H1 (cell line): ENCODE results near the gene AP2B1. TPM values are rescaled to one million over a fixed set of nuclear protein-coding genes. Genes with fewer than 3 reads are reported as not detected.

ENCODE experiments used
- CTCF ChIA-PET: fragments of 300-600 bp; sonication (Branson Sonifier 250); formaldehyde crosslinking; loops from one replicate; lab custom pipeline; 2021; ENCODE audit not compliant: partially characterized antibody; lab: Charles Lee
- POLR2A ChIA-PET: fragments of 300-600 bp; sonication (Branson Sonifier 250); formaldehyde crosslinking; loops from one replicate; lab custom pipeline; 2021; ENCODE audit warnings: inconsistent platforms; ENCODE audit not compliant: partially characterized antibody; lab: Charles Lee
- DNase-seq, 2 experiments: peaks; one replicate each; pipeline versions ENCODE4 v3.0.0 to v3.0.0-alpha.2; 2010 to 2022; ENCODE audit warnings: low spot score in 2 of 2, low read depth in 1 of 2, mixed read lengths in 1 of 2
- FAIRE-seq: peaks from 2 replicates; lab custom pipeline; 2011; peaks lifted over from hg19 to GRCh38; lab: Jason Lieb, UNC
- H2AFZ ChIP-seq: 2 replicates; pipeline ENCODE4 v1.8.1; 2012; ENCODE audit warnings: low read length, inconsistent platforms
- H2AK5ac ChIP-seq: 2 replicates; pipeline ENCODE4 v1.6.1; 2013; ENCODE audit warnings: low read depth, low read length
- H2BK120ac ChIP-seq: replicated peaks from 2 replicates; pipeline ENCODE3; 2013; ENCODE audit warnings: low read depth, low read length, inconsistent platforms
- H2BK12ac ChIP-seq: 2 replicates; pipeline ENCODE4 v1.6.1; 2013; ENCODE audit warnings: low read depth, low read length
- H2BK15ac ChIP-seq: 2 replicates; pipeline ENCODE4 v1.6.1; 2013; ENCODE audit warnings: low read length
- H2BK20ac ChIP-seq: 2 replicates; pipeline ENCODE4 v1.6.1; 2013; ENCODE audit warnings: low read length
- H2BK5ac ChIP-seq: 2 replicates; pipeline ENCODE4 v1.6.1; 2013; ENCODE audit warnings: low read depth, low read length
- H3K14ac ChIP-seq: 2 replicates; pipeline ENCODE4 v1.6.1; 2013; ENCODE audit warnings: inconsistent platforms; ENCODE audit not compliant: insufficient read length
- H3K18ac ChIP-seq: 2 replicates; pipeline ENCODE4 v1.6.1; 2013; ENCODE audit warnings: low read length; ENCODE audit errors: extremely low read depth
- H3K23ac ChIP-seq: 2 replicates; pipeline ENCODE4 v1.6.1; 2013; ENCODE audit warnings: inconsistent platforms; ENCODE audit not compliant: insufficient read length
- H3K23me2 ChIP-seq: 2 replicates; pipeline ENCODE4 v1.6.1; 2013; ENCODE audit warnings: low read depth, low read length
- H3K27ac ChIP-seq: 2 replicates; pipeline ENCODE4 v1.6.1; 2011; ENCODE audit warnings: low read depth, low read length, inconsistent platforms
- H3K27me3 ChIP-seq, 4 experiments: replicated peaks in 1 of 4; 1 replicate in 1 of 4; 2 replicates in 3 of 4; pipeline versions ENCODE4 v1.6.1 to v1.8.1; 2011 to 2013; ENCODE audit warnings: low read length in 3 of 4, mild to moderate bottlenecking in 3 of 4, inconsistent platforms in 2 of 4, mixed read lengths in 2 of 4, moderate library complexity in 1 of 4; ENCODE audit not compliant: control insufficient read depth in 3 of 4, insufficient read depth in 3 of 4; ENCODE audit errors: extremely low read depth in 1 of 4
- H3K36me3 ChIP-seq, 4 experiments: 2 replicates each; pipeline versions ENCODE4 v1.6.1 to v1.8.1; 2011 to 2013; ENCODE audit warnings: mild to moderate bottlenecking in 4 of 4, low read length in 3 of 4, moderate library complexity in 2 of 4, control low read depth in 1 of 4, inconsistent platforms in 1 of 4; ENCODE audit not compliant: insufficient read depth in 4 of 4, control insufficient read depth in 2 of 4
- H3K4ac ChIP-seq: replicated peaks from 2 replicates; pipeline ENCODE3; 2013; ENCODE audit warnings: low read length, low read depth, mixed read lengths, inconsistent platforms; ENCODE audit not compliant: insufficient read length
- H3K4me1 ChIP-seq, 4 experiments: replicated peaks in 1 of 4; 1 replicate in 1 of 4; 2 replicates in 3 of 4; pipeline versions ENCODE4 v1.6.1 to v1.8.1; 2011 to 2013; ENCODE audit warnings: low read length in 3 of 4, inconsistent platforms in 2 of 4, mixed read lengths in 1 of 4; ENCODE audit not compliant: insufficient read depth in 4 of 4, control insufficient read depth in 3 of 4
- H3K4me2 ChIP-seq, 2 experiments: 2 replicates each; pipeline versions ENCODE4 v1.6.1 to v1.8.1; 2011 to 2013; ENCODE audit warnings: low read depth in 2 of 2, low read length in 2 of 2, control low read depth in 1 of 2, inconsistent platforms in 1 of 2, mild to moderate bottlenecking in 1 of 2; ENCODE audit not compliant: insufficient read depth in 1 of 2
- H3K4me3 ChIP-seq, 4 experiments: fragments of 200-600, 300-600 bp in 1 of 4; sonication (generic), shearing (Covaris generic), sonication (Bioruptor Twin) in 1 of 4; 2 replicates each; pipeline versions ENCODE4 v1.5.1 to v1.8.1; 2011 to 2016; ENCODE audit warnings: low read length in 4 of 4, low read depth in 3 of 4, control low read depth in 2 of 4, inconsistent platforms in 2 of 4, mild to moderate bottlenecking in 2 of 4, mixed read lengths in 1 of 4, moderate library complexity in 1 of 4; ENCODE audit not compliant: insufficient read depth in 2 of 4; ENCODE audit errors: extremely low read depth in 1 of 4
- H3K56ac ChIP-seq: replicated peaks from 2 replicates; pipeline ENCODE3; 2013; ENCODE audit warnings: low read depth, mild to moderate bottlenecking, mixed read lengths, low read length, inconsistent platforms; ENCODE audit not compliant: insufficient read length
- H3K79me1 ChIP-seq: 2 replicates; pipeline ENCODE4 v1.6.1; 2013; ENCODE audit warnings: low read depth, low read length, control low read depth
- H3K79me2 ChIP-seq, 2 experiments: 2 replicates each; pipeline versions ENCODE4 v1.6.1 to v1.8.1; 2012 to 2013; ENCODE audit warnings: low read length in 2 of 2, mild to moderate bottlenecking in 2 of 2, inconsistent platforms in 1 of 2; ENCODE audit not compliant: insufficient read depth in 2 of 2, control insufficient read depth in 1 of 2
- H3K9ac ChIP-seq, 4 experiments: replicated peaks in 1 of 4; 1 replicate in 1 of 4; 2 replicates in 3 of 4; pipeline versions ENCODE4 v1.6.1 to v1.8.1; 2011 to 2013; ENCODE audit warnings: low read depth in 3 of 4, low read length in 3 of 4, control low read depth in 2 of 4, mild to moderate bottlenecking in 2 of 4, moderate library complexity in 2 of 4, inconsistent platforms in 1 of 4; ENCODE audit errors: extremely low read depth in 1 of 4
- H3K9me3 ChIP-seq, 2 experiments: 2 replicates each; pipeline versions ENCODE4 v1.6.1 to v1.8.1; 2012 to 2013; ENCODE audit warnings: mild to moderate bottlenecking in 2 of 2, moderate library complexity in 2 of 2, control low read depth in 1 of 2, inconsistent platforms in 1 of 2, low read depth in 1 of 2, low read length in 1 of 2, mixed read lengths in 1 of 2; ENCODE audit not compliant: insufficient read depth in 2 of 2
- H4K20me1 ChIP-seq, 2 experiments: replicated peaks in 1 of 2; 2 replicates each; pipeline versions ENCODE3 to v1.8.1; 2011 to 2013; ENCODE audit warnings: inconsistent platforms in 2 of 2, low read length in 2 of 2, mild to moderate bottlenecking in 1 of 2; ENCODE audit not compliant: insufficient read depth in 2 of 2, control insufficient read depth in 1 of 2
- H4K5ac ChIP-seq: 2 replicates; pipeline ENCODE4 v1.6.1; 2013; ENCODE audit warnings: low read length, low read depth, mixed read lengths, inconsistent platforms; ENCODE audit not compliant: insufficient read length
- H4K8ac ChIP-seq: 2 replicates; pipeline ENCODE4 v1.8.0; 2013; ENCODE audit warnings: mild to moderate bottlenecking, moderate library complexity, low read length, inconsistent platforms; ENCODE audit not compliant: insufficient read depth; ENCODE audit errors: extremely low read depth
- H4K91ac ChIP-seq: replicated peaks from 2 replicates; pipeline ENCODE3; 2013; ENCODE audit warnings: low read length, mixed read lengths, inconsistent platforms; ENCODE audit not compliant: insufficient read length
- BRCA1 ChIP-seq: IDR thresholded peaks from 2 replicates; pipeline ENCODE4 v1.6.1; 2012; ENCODE audit warnings: low read depth, low read length, improper control_type of control experiment
- CTBP2 ChIP-seq: IDR thresholded peaks from 2 replicates; pipeline ENCODE4 v1.7.0; 2011; ENCODE audit warnings: borderline replicate concordance, mild to moderate bottlenecking, moderate library complexity, mixed read lengths, low read length; ENCODE audit not compliant: insufficient read depth, insufficient read length
- EGR1 ChIP-seq: IDR thresholded peaks from 2 replicates; pipeline ENCODE4 v1.6.1; 2011; ENCODE audit warnings: low read depth, low read length, borderline replicate concordance
- EP300 ChIP-seq, 2 experiments: IDR thresholded peaks; 1 replicate in 1 of 2; 2 replicates in 1 of 2; pipeline ENCODE4 v1.6.1; 2011 to 2012; ENCODE audit warnings: low read depth in 2 of 2, low read length in 2 of 2, mild to moderate bottlenecking in 2 of 2, borderline replicate concordance in 1 of 2, inconsistent platforms in 1 of 2, moderate library complexity in 1 of 2
- HDAC2 ChIP-seq, 2 experiments: fragments of 300-600 bp in 1 of 2; sonication (generic) in 1 of 2; IDR thresholded peaks; 2 replicates each; pipeline ENCODE4 v1.6.1; 2011 to 2012; ENCODE audit warnings: low read depth in 2 of 2, low read length in 2 of 2, mild to moderate bottlenecking in 2 of 2, moderate library complexity in 2 of 2, borderline replicate concordance in 1 of 2, inconsistent platforms in 1 of 2
- NANOG ChIP-seq: IDR thresholded peaks from 2 replicates; pipeline ENCODE4 v1.6.1; 2011; ENCODE audit warnings: low read length, low read depth, mild to moderate bottlenecking, inconsistent platforms; ENCODE audit not compliant: insufficient read depth, poor library complexity, severe bottlenecking
- RXRA ChIP-seq: IDR thresholded peaks from 2 replicates; pipeline ENCODE4 v1.6.1; 2011; ENCODE audit warnings: low read depth, mild to moderate bottlenecking, low read length, moderate library complexity; ENCODE audit not compliant: insufficient read depth
- SIRT6 ChIP-seq: IDR thresholded peaks from one replicate; pipeline ENCODE4 v1.7.1; 2012; ENCODE audit warnings: low read length, inconsistent platforms
- SP2 ChIP-seq: IDR thresholded peaks from 2 replicates; pipeline ENCODE4 v1.6.1; 2012; ENCODE audit warnings: mild to moderate bottlenecking, low read length, inconsistent platforms
- TBP ChIP-seq: IDR thresholded peaks from 2 replicates; pipeline ENCODE4 v1.6.1; 2011; ENCODE audit warnings: low read depth, low read length, improper control_type of control experiment
- WGBS, 2 experiments: shearing (Covaris generic) in 1 of 2; methylation state at CpG; one replicate each; pipeline versions ENCODE4 v1.1.6 to v1.1.7; 2013 to 2015; ENCODE audit warnings: low lambda C conversion rate in 2 of 2, mixed read lengths in 2 of 2, inconsistent platforms in 1 of 2, low coverage in 1 of 2, missing lambda C conversion rate in 1 of 2; ENCODE audit not compliant: insufficient replicate concordance in 2 of 2, insufficient coverage in 1 of 2, insufficient read length in 1 of 2; ENCODE audit errors: extremely low coverage in 1 of 2, missing lambda C conversion rate in 1 of 2; 5-methylcytosine and 5-hydroxymethylcytosine counted together
- polyA plus RNA-seq, 7 experiments: library from polyadenylated mRNA; depleted of rRNA in 3 of 7; stranded (reverse) in 5 of 7; unstranded in 2 of 7; fragments of >200 nt in 5 of 7; fragments of 200-250 nt in 2 of 7; gene quantifications; 1 replicate in 5 of 7; 2 replicates in 1 of 7; 4 replicates in 1 of 7; pipeline versions ENCODE4 v1.2.1 to v1.2.3, GENCODE V29; 2011 to 2013; ENCODE audit warnings: missing spikeins in 2 of 7, mixed read lengths in 2 of 7
- total RNA-seq: library from RNA; stranded (reverse); fragmentation: NEBNext Ultra II Directional; extraction: Animal tissue kit (Norgen Biotek cat#: 25700); gene quantifications from 2 replicates; pipeline ENCODE4 v1.2.1, GENCODE V29; 2021
- TF ChIP-seq, protein P1 (sequence below): IDR thresholded peaks from 2 replicates; pipeline ENCODE4 v1.6.1; 2012; ENCODE audit warnings: low read length, inconsistent platforms

Gene AP2B1
- total and polyA plus RNA-seq, 2 of the 8 experiments (the other 6 are each of a cell fraction or from before 2014, with no cell fraction given) = 95.5 to 199 TPM

DNA sequence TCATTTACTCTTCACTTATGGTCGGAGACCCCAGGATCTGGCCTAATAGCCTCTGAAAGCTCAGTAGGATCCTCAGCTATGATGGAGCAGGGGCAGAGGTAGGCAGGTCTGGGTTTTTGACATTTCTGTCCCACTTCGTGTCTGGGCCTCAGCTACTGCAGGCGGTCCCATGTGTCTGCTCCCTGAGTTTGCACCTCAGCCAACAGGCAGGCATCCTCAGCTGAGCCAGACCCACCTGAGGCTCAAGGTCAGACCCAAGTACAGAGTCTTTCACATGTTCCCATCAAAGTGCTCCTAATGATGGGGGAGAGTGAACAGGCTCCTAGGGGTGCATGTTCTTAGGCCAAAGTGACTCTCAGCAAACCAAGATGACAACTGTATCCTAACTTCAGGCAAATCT is 141.4 kb downstream of the AP2B1 start:
- no peak overlapping the region for H2BK12ac ChIP-seq
- no peak overlapping the region for H3K18ac ChIP-seq
- no peak overlapping the region for H3K23ac ChIP-seq
- H3K56ac ChIP-seq = no peak overlapping the region
- FAIRE-seq (no peak), DNase-seq (no peak)
- H3K14ac ChIP-seq = no peak overlapping the region
- H3K36me3 ChIP-seq = peaks cover 0 to 15% (median 7%) of the 10 kb centered on the region in 4 experiments; a peak in 7 of 8 replicates
- H2BK15ac ChIP-seq = no peak overlapping the region
- no peak overlapping the region for H3K4ac ChIP-seq
- H3K23me2 ChIP-seq = peaks cover 9% of the 10 kb centered on the region; the same call in 1 of the 2 replicates
- H3K27ac ChIP-seq = no peak overlapping the region
- H3K27me3 ChIP-seq = peaks cover 0 to 8% (median 5%) of the 10 kb centered on the region in 4 experiments; a peak in 4 of 7 replicates
- no peak overlapping the region for H2AK5ac ChIP-seq
- POLR2A ChIA-PET = interaction anchor here (1.0 kb wide), 1 partner anchor 11 kb away, joined by 4 read pairs; no protein-coding TSS in a partner anchor
- H3K9me3 ChIP-seq = no peaks in the 10 kb centered on the region
- CTCF ChIA-PET = interaction anchor here (1.2 to 9.8 kb wide), 6 partner anchors 12 to 116 kb away, joined by 3 to 45 read pairs (median 14); no protein-coding TSS in a partner anchor
- peaks cover 7 to 28% (median 8%) of the 10 kb centered on the region in 4 experiments; a peak in 6 of 7 replicates for H3K4me1 ChIP-seq
- H3K79me2 ChIP-seq = no peaks in the 10 kb centered on the region
- H2BK20ac ChIP-seq = no peak overlapping the region
- H3K79me1 ChIP-seq = peaks cover 2% of the 10 kb centered on the region; the same call in 1 of the 2 replicates
- no peak overlapping the region for H4K5ac ChIP-seq
- no peak overlapping the region for H2BK120ac ChIP-seq
- H4K20me1 ChIP-seq = peaks cover 2 to 8% of the 10 kb centered on the region in 2 experiments
- H2BK5ac ChIP-seq = no peak overlapping the region
- H2AFZ ChIP-seq = no peak overlapping the region
- H3K9ac ChIP-seq = no peak overlapping the region; a peak in 2 of 7 replicates
- no peak overlapping the region for H4K91ac ChIP-seq
- no peak overlapping the region; a peak in 1 of 4 replicates for H3K4me2 ChIP-seq
- no peak overlapping the region for H3K4me3 ChIP-seq
- no peak overlapping the region for H4K8ac ChIP-seq
- 93% methylated on average over 3 of the region's 3 CpGs; no CpG with 5 or more reads in 1 of the 2 experiments for WGBS, 2 experiments
- TF ChIP-seq, protein P1, sequence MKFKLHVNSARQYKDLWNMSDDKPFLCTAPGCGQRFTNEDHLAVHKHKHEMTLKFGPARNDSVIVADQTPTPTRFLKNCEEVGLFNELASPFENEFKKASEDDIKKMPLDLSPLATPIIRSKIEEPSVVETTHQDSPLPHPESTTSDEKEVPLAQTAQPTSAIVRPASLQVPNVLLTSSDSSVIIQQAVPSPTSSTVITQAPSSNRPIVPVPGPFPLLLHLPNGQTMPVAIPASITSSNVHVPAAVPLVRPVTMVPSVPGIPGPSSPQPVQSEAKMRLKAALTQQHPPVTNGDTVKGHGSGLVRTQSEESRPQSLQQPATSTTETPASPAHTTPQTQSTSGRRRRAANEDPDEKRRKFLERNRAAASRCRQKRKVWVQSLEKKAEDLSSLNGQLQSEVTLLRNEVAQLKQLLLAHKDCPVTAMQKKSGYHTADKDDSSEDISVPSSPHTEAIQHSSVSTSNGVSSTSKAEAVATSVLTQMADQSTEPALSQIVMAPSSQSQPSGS = no peak
- no peak for TF ChIP-seq SP2
- no peak for TF ChIP-seq TBP
- no peak for TF ChIP-seq NANOG
- no peak for TF ChIP-seq HDAC2 (IDR thresholded peaks at IDR 0.05; ENCODE audit: borderline replicate concordance in 1 of 2, low read depth in 2 of 2, low read length in 2 of 2)
- TF ChIP-seq SIRT6 = no peak
- TF ChIP-seq EP300 (IDR thresholded peaks at IDR 0.05; ENCODE audit: borderline replicate concordance in 1 of 2, low read depth in 2 of 2, low read length in 2 of 2) = no peak
- TF ChIP-seq CTBP2 = no peak
- TF ChIP-seq BRCA1 = no peak
- no peak for TF ChIP-seq RXRA
- TF ChIP-seq EGR1 = no peak
